ENCODE data around the gene PLVAP.

Gene PLVAP

GRCh38 chr19:17359905-17360800 lies 17.0 kb downstream of the PLVAP start:
- H3K36me3 ChIP-seq (ENCODE audit: control insufficient read depth in 5 of 5, insufficient read depth in 5 of 5, low read length in 5 of 5): peaks cover 0 to 3% (median 0%) of the 10 kb centered on the region in 5 donors
- H3K4me3 ChIP-seq (ENCODE audit: low read depth in 1 of 5, low read length in 5 of 5): no peak overlapping the region
- no peak overlapping the region for H3K27ac ChIP-seq (ENCODE audit: low read depth, low read length)
- no peaks in the 10 kb centered on the region for H3K9me3 ChIP-seq (ENCODE audit: control insufficient read depth in 5 of 5, low read length in 5 of 5)
- peaks cover 0 to 21% (median 2%) of the 10 kb centered on the region in 5 donors for H3K4me1 ChIP-seq (ENCODE audit: control insufficient read depth in 5 of 5, insufficient read depth in 5 of 5, low read length in 5 of 5)
- no peaks in the 10 kb centered on the region for H3K27me3 ChIP-seq (ENCODE audit: control insufficient read depth in 5 of 5, insufficient read depth in 4 of 5, low read length in 5 of 5)
- H3K9ac ChIP-seq (ENCODE audit: low read length in 5 of 5): no peak overlapping the region

DNA sequence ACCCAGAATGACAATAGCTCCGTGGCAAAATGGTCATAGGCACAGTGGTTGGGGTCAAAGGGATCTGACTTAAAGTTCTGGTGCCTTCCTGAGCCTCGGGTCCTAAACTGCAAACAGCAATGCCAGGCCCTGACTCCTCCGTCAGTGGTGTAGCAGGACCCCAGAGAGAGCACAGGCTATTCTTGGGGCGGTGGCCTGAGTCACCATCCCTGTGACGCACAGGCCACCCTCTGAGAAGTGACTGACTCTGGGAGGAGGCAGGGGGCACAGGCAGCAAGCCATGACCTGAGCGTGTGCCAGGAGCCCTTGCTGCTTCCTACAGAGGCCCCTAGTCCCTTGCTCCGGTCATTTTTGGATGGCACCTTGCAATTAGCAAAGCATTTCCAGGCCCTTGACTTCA lies 18.7 kb downstream of the PLVAP start:
- H3K9ac ChIP-seq (ENCODE audit: low read length in 5 of 5): peak overlapping the region in 1 of 5 donors; percentile 41
- peak overlapping the region; percentile 60 for H3K27ac ChIP-seq (ENCODE audit: low read depth, low read length)
- peaks cover 0 to 3% (median 0%) of the 10 kb centered on the region in 5 donors for H3K27me3 ChIP-seq (ENCODE audit: control insufficient read depth in 5 of 5, insufficient read depth in 4 of 5, low read length in 5 of 5)
- no peaks in the 10 kb centered on the region for H3K36me3 ChIP-seq (ENCODE audit: control insufficient read depth in 5 of 5, insufficient read depth in 5 of 5, low read length in 5 of 5)
- H3K4me3 ChIP-seq (ENCODE audit: low read depth in 1 of 5, low read length in 5 of 5): no peak overlapping the region
- H3K4me1 ChIP-seq (ENCODE audit: control insufficient read depth in 5 of 5, insufficient read depth in 5 of 5, low read length in 5 of 5): peaks cover 0 to 24% (median 2%) of the 10 kb centered on the region in 5 donors
- no peaks in the 10 kb centered on the region for H3K9me3 ChIP-seq (ENCODE audit: control insufficient read depth in 5 of 5, low read length in 5 of 5)

DNA sequence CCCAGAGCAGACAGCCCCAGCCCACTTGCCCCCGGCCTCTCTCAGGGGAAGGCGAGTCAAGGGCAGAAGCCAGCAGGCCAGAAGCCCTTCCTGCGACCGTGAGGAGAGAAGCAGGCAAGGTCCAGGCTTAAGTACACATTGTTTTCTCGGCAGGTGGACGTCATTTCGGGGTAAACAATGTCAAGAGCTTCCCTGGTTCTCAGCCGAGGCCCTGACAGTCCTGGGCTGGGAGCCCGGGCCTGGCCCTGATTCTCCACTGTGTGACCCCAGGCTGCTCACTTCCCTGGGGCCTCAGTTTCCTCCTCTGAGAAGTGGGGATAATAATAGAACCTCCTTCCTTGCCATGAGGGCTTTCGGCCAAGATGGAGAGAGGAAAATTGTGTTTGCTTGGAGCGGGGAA lies 19.4 kb downstream of the PLVAP start:
- Histone ChIP-seq H3K9ac (ENCODE audit: low read length in 5 of 5) (peak overlapping the region in 1 of 5 donors; percentile 30), H3K4me1 (ENCODE audit: control insufficient read depth in 5 of 5, insufficient read depth in 5 of 5, low read length in 5 of 5) (peaks cover 0 to 30% (median 7%) of the 10 kb centered on the region in 5 donors), H3K4me3 (ENCODE audit: low read depth in 1 of 5, low read length in 5 of 5) (no peak overlapping the region), H3K27me3 (ENCODE audit: control insufficient read depth in 5 of 5, insufficient read depth in 4 of 5, low read length in 5 of 5) (peaks cover 0 to 5% (median 0%) of the 10 kb centered on the region in 5 donors), H3K9me3 (ENCODE audit: control insufficient read depth in 5 of 5, low read length in 5 of 5) (no peaks in the 10 kb centered on the region), H3K36me3 (ENCODE audit: control insufficient read depth in 5 of 5, insufficient read depth in 5 of 5, low read length in 5 of 5) (no peaks in the 10 kb centered on the region), H3K27ac (ENCODE audit: low read depth, low read length) (peak overlapping the region; percentile 60)

GRCh38 chr19:17357078-17357666 lies 20.0 kb downstream of the PLVAP start:
- no peaks in the 10 kb centered on the region for H3K36me3 ChIP-seq (ENCODE audit: control insufficient read depth in 5 of 5, insufficient read depth in 5 of 5, low read length in 5 of 5)
- peak overlapping the region; percentile 60 for H3K27ac ChIP-seq (ENCODE audit: low read depth, low read length)
- H3K4me1 ChIP-seq (ENCODE audit: control insufficient read depth in 5 of 5, insufficient read depth in 5 of 5, low read length in 5 of 5): peaks cover 0 to 36% (median 7%) of the 10 kb centered on the region in 5 donors
- no peak overlapping the region for H3K4me3 ChIP-seq (ENCODE audit: low read depth in 1 of 5, low read length in 5 of 5)
- H3K27me3 ChIP-seq (ENCODE audit: control insufficient read depth in 5 of 5, insufficient read depth in 4 of 5, low read length in 5 of 5): peaks cover 0 to 6% (median 0%) of the 10 kb centered on the region in 5 donors
- no peaks in the 10 kb centered on the region for H3K9me3 ChIP-seq (ENCODE audit: control insufficient read depth in 5 of 5, low read length in 5 of 5)
- H3K9ac ChIP-seq (ENCODE audit: low read length in 5 of 5): no peak overlapping the region

- H3K4me1 ChIP-seq (ENCODE audit: control insufficient read depth in 5 of 5, insufficient read depth in 5 of 5, low read length in 5 of 5): peaks cover 0 to 62% (median 19%) of the 10 kb centered on the region in 5 donors
- no peak overlapping the region for H3K27ac ChIP-seq (ENCODE audit: low read depth, low read length)
Observed at GRCh38 chr19:17353386-17353785, 23.8 kb downstream of the PLVAP start.

GRCh38 chr19:17352608-17353280 lies 24.4 kb downstream of the PLVAP start:
- H3K4me3 ChIP-seq (ENCODE audit: low read depth in 1 of 5, low read length in 5 of 5): no peak overlapping the region
- H3K27me3 ChIP-seq (ENCODE audit: control insufficient read depth in 5 of 5, insufficient read depth in 4 of 5, low read length in 5 of 5): peaks cover 0 to 26% (median 6%) of the 10 kb centered on the region in 5 donors
- peak overlapping the region; percentile 46 for H3K27ac ChIP-seq (ENCODE audit: low read depth, low read length)
- no peaks in the 10 kb centered on the region for H3K9me3 ChIP-seq (ENCODE audit: control insufficient read depth in 5 of 5, low read length in 5 of 5)
- H3K9ac ChIP-seq (ENCODE audit: low read length in 5 of 5): no peak overlapping the region
- H3K36me3 ChIP-seq (ENCODE audit: control insufficient read depth in 5 of 5, insufficient read depth in 5 of 5, low read length in 5 of 5): peaks cover 0 to 4% (median 0%) of the 10 kb centered on the region in 5 donors
- peaks cover 3 to 63% (median 24%) of the 10 kb centered on the region in 5 donors for H3K4me1 ChIP-seq (ENCODE audit: control insufficient read depth in 5 of 5, insufficient read depth in 5 of 5, low read length in 5 of 5)

More at GRCh38 chr19:17353386-17353785, 23.8 kb downstream of the PLVAP start:
- Histone ChIP-seq H3K27me3 (ENCODE audit: control insufficient read depth in 5 of 5, insufficient read depth in 4 of 5, low read length in 5 of 5) (peaks cover 0 to 23% (median 6%) of the 10 kb centered on the region in 5 donors), H3K36me3 (ENCODE audit: control insufficient read depth in 5 of 5, insufficient read depth in 5 of 5, low read length in 5 of 5) (peaks cover 0 to 4% (median 0%) of the 10 kb centered on the region in 5 donors), H3K4me3 (ENCODE audit: low read depth in 1 of 5, low read length in 5 of 5) (no peak overlapping the region), H3K9ac (ENCODE audit: low read length in 5 of 5) (no peak overlapping the region), H3K9me3 (ENCODE audit: control insufficient read depth in 5 of 5, low read length in 5 of 5) (no peaks in the 10 kb centered on the region)

DNA sequence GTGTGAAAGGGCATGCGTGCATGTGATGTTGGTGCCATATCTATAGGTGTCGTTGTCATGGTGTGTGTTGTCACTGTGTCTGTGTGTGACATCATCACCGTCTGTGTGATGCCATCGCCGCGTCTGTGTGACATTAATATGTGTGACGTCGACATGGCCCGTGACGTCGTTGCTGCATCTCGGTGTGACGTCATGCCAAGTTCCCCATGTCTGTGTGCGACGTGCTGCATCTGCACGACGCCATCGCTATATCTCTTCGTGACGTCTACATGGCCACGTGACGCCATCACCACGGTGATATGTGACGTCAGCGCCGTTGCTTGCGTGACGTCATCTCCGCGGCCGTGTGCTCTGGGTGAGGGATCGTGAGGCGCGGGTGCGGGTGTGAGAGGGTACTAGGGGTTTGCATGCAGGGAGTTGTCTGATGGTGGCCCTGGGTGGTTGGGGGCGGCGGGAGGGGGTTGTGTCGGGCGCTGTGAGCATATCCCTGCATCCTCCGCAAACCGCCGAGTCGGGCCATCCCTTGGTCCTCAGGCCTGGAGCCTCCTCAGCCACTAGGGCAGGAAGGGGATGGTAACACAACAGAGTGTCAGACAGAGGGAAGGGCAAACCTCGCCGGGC lies 25.2 kb downstream of the PLVAP start:
- H3K36me3 ChIP-seq (ENCODE audit: control insufficient read depth in 5 of 5, insufficient read depth in 5 of 5, low read length in 5 of 5): peaks cover 0 to 4% (median 0%) of the 10 kb centered on the region in 5 donors
- H3K27ac ChIP-seq (ENCODE audit: low read depth, low read length): peak overlapping the region; percentile 46
- H3K9ac ChIP-seq (ENCODE audit: low read length in 5 of 5): no peak overlapping the region
- H3K27me3 ChIP-seq (ENCODE audit: control insufficient read depth in 5 of 5, insufficient read depth in 4 of 5, low read length in 5 of 5): peaks cover 0 to 26% (median 6%) of the 10 kb centered on the region in 5 donors
- peaks cover 6 to 64% (median 30%) of the 10 kb centered on the region in 5 donors for H3K4me1 ChIP-seq (ENCODE audit: control insufficient read depth in 5 of 5, insufficient read depth in 5 of 5, low read length in 5 of 5)
- no peaks in the 10 kb centered on the region for H3K9me3 ChIP-seq (ENCODE audit: control insufficient read depth in 5 of 5, low read length in 5 of 5)
- H3K4me3 ChIP-seq (ENCODE audit: low read depth in 1 of 5, low read length in 5 of 5): no peak overlapping the region

DNA sequence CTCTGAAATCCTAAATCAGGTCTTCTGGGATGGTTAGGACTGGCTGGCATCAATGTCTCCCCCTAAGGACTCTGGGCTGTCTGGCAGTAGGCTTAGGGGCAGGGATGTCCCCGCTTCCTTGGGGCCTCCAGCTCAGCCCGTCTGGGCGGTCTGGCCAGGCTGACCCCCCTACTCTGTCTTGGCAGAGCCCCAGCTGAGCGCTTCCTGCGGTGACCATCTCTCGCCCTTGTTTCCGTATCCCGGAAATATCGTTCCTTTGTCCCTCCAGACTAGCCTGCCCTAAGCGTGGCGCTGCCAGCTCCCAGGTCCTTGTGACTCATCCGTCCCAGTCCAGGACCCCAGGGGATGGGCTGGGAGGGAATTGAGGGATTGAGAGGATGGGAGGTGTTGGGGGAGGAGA lies 28.4 kb downstream of the PLVAP start:
- H3K36me3 ChIP-seq (ENCODE audit: control insufficient read depth in 5 of 5, insufficient read depth in 5 of 5, low read length in 5 of 5): peaks cover 0 to 4% (median 0%) of the 10 kb centered on the region in 5 donors
- no peak overlapping the region for H3K4me3 ChIP-seq (ENCODE audit: low read depth in 1 of 5, low read length in 5 of 5)
- no peaks in the 10 kb centered on the region for H3K9me3 ChIP-seq (ENCODE audit: control insufficient read depth in 5 of 5, low read length in 5 of 5)
- peaks cover 0 to 26% (median 6%) of the 10 kb centered on the region in 5 donors for H3K27me3 ChIP-seq (ENCODE audit: control insufficient read depth in 5 of 5, insufficient read depth in 4 of 5, low read length in 5 of 5)
- H3K9ac ChIP-seq (ENCODE audit: low read length in 5 of 5): peak overlapping the region in 1 of 5 donors; percentile 30
- peaks cover 7 to 66% (median 32%) of the 10 kb centered on the region in 5 donors for H3K4me1 ChIP-seq (ENCODE audit: control insufficient read depth in 5 of 5, insufficient read depth in 5 of 5, low read length in 5 of 5)
- H3K27ac ChIP-seq (ENCODE audit: low read depth, low read length): peak overlapping the region; percentile 62

GRCh38 chr19:17347877-17348276 lies 29.3 kb downstream of the PLVAP start:
- Histone ChIP-seq H3K27ac (ENCODE audit: low read depth, low read length) (peak overlapping the region; percentile 62), H3K27me3 (ENCODE audit: control insufficient read depth in 5 of 5, insufficient read depth in 4 of 5, low read length in 5 of 5) (peaks cover 0 to 21% (median 6%) of the 10 kb centered on the region in 5 donors)

More at GRCh38 chr19:17347877-17348276, 29.3 kb downstream of the PLVAP start:
- no peaks in the 10 kb centered on the region for H3K9me3 ChIP-seq (ENCODE audit: control insufficient read depth in 5 of 5, low read length in 5 of 5)
- H3K36me3 ChIP-seq (ENCODE audit: control insufficient read depth in 5 of 5, insufficient read depth in 5 of 5, low read length in 5 of 5): peaks cover 0 to 4% (median 0%) of the 10 kb centered on the region in 5 donors
- peaks cover 5 to 58% (median 27%) of the 10 kb centered on the region in 5 donors for H3K4me1 ChIP-seq (ENCODE audit: control insufficient read depth in 5 of 5, insufficient read depth in 5 of 5, low read length in 5 of 5)
- H3K9ac ChIP-seq (ENCODE audit: low read length in 5 of 5): peak overlapping the region in 1 of 5 donors; percentile 12
- H3K4me3 ChIP-seq (ENCODE audit: low read depth in 1 of 5, low read length in 5 of 5): no peak overlapping the region

Measured in subcutaneous abdominal adipose tissue (tissue), 5 donors.